K562 treated with DMSO at 1 percent for 48 hours (cell line): Measurements from ENCODE around the gene SREK1IP1. TPM values are rescaled to one million over a fixed set of nuclear protein-coding genes. Genes with fewer than 3 reads are reported as not detected.

Experiments
- total RNA-seq: library from RNA; unstranded; fragments of 300-600 nt; gene quantifications from 2 replicates; pipeline ENCODE4 v1.2.3, GENCODE V29; 2022; ENCODE audit warnings: low replicate concordance; ENCODE audit errors: extremely low read depth

Gene SREK1IP1
- not detected in 2 replicates for total RNA-seq

DNA sequence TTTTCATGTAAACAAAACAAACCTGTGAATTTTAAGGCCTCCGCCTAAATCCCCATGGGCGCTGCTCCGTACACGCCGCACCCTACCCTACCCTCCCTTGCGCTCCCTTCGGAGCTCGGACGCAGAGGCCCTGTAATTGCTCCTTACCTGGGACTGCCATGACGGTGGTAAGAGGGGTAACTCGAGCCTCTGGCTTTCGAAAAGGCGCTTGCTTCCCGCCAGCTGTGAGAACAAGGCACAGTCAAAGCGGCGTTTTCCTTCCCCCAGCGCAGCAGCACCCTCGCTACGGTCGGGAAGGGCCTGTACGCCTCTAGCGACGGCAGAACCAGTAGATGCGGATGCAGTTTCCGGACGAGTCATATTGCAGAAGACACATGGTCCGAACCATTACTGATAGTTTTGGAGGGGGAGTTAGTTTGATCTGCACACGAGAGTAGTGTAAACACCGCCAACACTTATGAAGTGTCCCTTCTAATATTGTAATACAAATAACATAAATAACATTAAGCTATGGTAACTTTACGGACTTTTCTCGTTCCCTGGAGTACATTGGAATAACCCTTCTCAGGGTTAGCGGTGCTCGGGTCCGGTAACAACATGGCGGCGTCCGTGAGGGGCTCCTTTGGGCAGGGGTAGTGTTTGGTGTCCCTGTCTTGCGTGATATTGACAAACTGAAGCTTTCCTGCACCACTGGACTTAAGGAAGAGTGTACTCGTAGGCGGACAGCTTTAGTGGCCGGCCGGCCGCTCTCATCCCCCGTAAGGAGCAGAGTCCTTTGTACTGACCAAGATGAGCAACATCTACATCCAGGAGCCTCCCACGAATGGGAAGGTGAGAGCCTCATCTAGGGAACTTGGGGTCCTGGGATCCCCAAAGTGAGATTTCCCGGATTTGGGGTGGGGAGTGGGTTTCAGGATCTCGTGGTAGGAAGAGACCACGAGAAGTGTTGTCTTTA lies at the start of gene SREK1IP1, which contains the start of gene CWC27:
Gene SREK1IP1 (minus strand): TSS at position 334 of the 955 bp plus-strand sequence. CDS start 174 bp downstream, at position 160.
Gene CWC27 (plus strand): TSS at position 573 of the 955 bp plus-strand sequence. CDS start 217 bp downstream, at position 790.

DNA sequence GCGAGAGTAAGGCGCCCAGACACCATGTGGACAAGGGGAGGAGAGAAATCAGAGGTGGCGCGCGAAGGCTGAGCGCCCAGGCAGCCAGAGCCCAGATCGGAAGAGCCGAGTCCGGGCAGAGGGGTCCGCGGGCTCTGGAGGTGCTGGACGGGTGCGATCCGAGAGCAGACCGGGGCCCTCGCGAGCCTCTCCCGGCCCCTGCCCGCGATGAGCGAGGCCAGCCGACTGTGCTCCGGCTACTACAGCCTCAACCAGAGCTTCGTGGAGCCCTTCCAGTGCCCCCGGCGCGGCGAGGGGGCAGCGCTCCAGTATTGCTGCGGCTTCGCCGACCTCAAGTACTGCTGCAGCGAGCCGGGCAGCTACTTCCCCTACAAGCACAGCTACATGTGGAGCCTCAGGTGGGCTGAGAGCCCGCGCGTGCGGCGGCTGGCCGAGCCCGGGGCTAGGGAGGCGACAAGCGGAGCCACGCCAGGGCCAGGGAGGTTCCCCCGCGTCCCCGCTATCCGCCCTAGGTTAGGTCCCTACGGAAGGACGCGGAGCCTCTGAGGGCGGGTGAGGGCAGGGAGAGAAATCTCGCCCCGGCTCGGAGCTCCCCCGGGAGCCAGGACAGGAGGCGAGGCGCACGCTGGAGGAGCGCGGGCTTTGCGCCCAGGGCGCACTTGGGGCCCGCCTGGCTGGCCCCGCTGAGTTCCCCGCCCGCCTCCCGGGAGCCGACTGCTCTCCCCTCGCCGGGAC lies 77.9 kb downstream of the SREK1IP1 start, which contains the start of gene SHISAL2B:
Gene SHISAL2B (plus strand): TSS at position 87 of the 735 bp plus-strand sequence. CDS start 121 bp downstream, at position 208.

Other genes with a start within 250 kb of the SREK1IP1 start
- gene SHISAL2B, start 78.2 kb downstream of the SREK1IP1 start, total RNA-seq = not detected in 2 replicates
- not detected in 2 replicates for gene CWC27, start 239 bp upstream of the SREK1IP1 start, total RNA-seq